GM12801 (cell line): ENCODE data around the gene PLEKHH2.

Source experiments
- TF ChIP-seq, protein P1 (sequence below): IDR thresholded peaks from one replicate; pipeline ENCODE4 v1.5.1; 2011; ENCODE audit warnings: control low read depth; ENCODE audit not compliant: insufficient read length; ENCODE audit errors: extremely low read depth

PLEKHH2 gene

DNA sequence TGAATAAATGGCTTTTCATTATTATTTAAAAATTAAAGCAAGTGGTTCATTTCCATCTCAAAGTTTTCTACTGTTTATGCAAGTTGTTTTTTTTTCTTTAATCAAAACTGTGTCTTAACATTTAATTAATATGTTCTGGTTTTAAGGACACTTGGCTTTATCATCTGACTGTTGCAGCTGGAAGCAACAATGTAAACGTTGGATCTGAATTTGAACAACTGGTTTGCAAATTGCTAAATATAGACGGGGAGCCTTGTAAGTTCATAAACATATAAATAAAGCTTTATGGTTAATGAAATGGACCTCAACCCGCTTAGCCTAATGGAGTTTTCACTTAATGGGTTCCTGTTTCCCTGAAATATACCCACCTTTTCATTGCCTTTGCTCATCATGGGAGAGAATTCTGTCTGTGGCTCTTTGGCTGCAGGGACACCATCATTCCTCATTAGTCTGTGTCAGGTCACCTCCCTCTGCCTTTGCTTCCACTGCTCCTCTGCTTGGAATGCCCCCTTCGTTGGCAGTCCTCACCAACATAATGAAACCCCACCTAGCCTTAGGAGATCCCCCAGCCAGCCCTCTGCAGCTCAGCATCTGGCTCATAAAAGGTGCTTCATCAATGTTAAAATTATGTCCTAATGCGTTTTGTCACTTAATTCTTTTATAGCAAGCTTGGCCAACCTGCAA, 92.6 kb downstream of the PLEKHH2 start:
- TF ChIP-seq, protein P1, sequence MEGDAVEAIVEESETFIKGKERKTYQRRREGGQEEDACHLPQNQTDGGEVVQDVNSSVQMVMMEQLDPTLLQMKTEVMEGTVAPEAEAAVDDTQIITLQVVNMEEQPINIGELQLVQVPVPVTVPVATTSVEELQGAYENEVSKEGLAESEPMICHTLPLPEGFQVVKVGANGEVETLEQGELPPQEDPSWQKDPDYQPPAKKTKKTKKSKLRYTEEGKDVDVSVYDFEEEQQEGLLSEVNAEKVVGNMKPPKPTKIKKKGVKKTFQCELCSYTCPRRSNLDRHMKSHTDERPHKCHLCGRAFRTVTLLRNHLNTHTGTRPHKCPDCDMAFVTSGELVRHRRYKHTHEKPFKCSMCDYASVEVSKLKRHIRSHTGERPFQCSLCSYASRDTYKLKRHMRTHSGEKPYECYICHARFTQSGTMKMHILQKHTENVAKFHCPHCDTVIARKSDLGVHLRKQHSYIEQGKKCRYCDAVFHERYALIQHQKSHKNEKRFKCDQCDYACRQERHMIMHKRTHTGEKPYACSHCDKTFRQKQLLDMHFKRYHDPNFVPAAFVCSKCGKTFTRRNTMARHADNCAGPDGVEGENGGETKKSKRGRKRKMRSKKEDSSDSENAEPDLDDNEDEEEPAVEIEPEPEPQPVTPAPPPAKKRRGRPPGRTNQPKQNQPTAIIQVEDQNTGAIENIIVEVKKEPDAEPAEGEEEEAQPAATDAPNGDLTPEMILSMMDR: no peak

DNA sequence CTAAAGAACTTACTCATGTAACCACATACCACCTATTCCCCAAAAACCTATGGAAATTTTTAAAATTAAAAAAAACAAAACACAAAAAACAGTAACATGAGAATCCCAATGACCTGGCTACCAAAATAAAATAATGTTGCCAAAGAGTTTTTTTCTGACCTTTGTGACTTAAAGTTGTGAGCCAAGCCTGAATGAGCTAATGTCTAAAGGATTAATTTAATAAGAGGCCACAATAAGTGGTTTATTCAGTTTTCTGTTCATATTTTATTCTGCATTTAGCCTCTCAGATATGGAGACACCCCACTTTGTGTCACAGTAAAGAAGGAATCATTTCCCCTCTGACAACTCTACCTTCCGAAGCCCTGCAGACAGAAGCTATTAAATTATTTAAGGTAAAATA, 94.2 kb downstream of the PLEKHH2 start:
- TF ChIP-seq, protein P1: no peak

DNA sequence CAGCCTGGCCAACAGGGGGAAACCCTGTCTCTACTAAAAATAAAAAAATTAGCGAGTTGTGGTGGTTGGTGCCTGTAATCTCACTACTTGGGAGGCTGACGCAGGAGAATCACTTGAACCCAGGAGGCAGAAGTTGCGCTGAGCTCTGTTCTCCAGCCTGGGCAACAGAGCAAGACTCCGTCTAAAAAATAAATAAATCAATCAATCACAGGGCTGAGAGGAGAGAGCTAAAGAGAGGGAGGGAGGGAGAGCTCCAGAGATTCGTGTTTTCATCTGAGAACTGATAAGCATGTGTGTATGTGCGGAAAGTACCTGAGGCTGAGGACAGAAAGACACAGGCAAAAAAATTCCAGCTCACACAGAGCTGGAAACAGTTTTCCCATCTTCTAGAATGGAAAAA, 99.6 kb downstream of the PLEKHH2 start:
- TF ChIP-seq, protein P1: no peak

DNA sequence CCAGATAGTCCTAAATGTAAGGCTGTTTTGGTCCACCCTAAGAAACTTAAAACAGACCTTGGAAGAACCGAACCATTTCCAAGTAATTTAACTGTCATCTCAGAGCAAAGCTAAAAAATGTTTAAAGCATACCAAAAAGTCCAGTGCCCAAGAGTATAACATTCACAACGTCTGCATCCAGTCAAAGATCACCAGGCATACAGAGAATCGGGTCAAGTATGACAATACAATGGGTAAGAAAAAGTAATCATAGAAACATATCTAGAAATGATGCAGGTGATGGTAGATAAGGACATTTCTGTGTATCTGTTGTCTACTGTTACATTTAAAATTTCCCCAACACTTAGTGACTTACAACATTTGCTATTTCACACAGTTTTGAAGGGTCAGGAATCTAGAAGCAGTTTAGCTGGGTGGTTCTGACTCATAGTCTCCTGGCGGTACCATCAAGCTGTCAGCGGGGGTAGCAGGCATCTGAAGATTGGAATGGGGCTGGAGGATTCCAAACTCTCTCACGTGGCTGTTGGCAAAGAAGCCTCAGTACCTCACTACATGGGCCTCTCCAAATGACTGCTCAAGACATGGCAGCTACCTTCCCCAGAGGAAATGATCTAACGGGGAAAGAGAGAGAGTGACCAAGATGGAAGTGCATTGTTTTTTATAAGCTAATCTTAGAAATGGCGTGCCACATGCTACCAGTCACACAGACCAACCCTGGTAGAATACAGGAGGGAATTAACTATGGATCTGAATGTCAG, 100.2 kb downstream of the PLEKHH2 start:
- TF ChIP-seq, protein P1: no peak

GRCh38 chr2:43737855-43738254, 100.8 kb downstream of the PLEKHH2 start:
- TF ChIP-seq, protein P1: no peak

DNA sequence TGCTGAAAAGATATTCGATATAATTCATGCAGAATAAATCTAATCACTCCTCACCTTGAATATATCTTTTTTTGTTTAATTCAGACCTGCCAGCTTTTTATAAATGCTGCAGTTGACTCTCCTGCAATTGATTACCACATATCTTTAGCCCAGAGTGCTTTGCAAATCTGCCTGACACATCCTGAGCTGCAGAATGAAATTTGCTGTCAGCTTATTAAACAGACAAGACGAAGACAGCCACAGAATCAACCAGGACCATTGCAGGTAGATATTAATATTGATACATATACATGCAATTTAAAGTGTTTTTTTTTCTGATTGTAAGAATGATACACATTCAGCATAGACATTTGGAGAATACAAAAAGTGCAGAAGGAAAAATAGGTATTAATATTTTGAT, 101.2 kb downstream of the PLEKHH2 start:
- TF ChIP-seq, protein P1: no peak

GRCh38 chr2:43743706-43744105, 106.6 kb downstream of the PLEKHH2 start:
- TF ChIP-seq, protein P1: no peak
